SK-N-DZ (cell line): Measurements from ENCODE around the gene CFHR4.
"Not testable (repeated sequence)": the region's sequence is repeated elsewhere in the genome, so short reads cannot be mapped to it uniquely, and the experiment has no call there.

Experiments used
- DNase-seq: peaks from one replicate; pipeline ENCODE4 v3.0.0-alpha.2; 2015; ENCODE audit warnings: low spot score

The CFHR4 gene

DNA sequence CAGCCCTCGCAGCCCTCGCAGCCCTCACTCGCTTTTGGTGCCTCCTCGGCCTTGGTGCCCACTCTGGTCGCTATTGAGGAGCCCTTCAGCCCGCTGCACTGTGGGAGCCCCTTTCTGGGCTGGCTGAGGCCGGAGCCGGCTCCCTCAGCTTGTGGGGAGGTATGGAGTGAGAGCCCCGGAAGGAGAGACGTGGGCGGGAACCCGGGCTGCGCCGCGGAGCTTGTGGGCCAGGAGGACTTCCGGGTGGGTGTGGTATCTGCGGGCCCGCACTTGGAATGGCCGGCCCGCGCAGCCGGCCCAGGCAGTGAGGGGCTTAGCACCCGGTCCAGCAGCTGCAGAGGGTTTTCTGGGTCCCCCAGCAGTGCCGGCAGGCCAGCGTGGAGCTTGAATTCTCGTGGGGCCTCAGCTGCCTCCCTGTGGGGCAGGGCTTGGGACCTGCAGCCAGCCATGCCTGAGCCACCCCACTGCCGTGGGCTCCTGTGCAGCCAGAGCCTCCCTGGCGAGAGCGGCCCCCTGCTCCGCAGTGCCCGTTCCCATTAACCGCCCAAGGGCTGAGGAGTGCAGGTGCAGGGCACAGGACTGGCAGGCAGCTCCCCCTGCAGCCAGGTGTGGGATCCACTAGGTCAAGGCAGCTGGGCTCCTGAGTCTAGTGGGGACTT lies 45.8 kb downstream of the CFHR4 start:
- no peak for DNase-seq

DNA sequence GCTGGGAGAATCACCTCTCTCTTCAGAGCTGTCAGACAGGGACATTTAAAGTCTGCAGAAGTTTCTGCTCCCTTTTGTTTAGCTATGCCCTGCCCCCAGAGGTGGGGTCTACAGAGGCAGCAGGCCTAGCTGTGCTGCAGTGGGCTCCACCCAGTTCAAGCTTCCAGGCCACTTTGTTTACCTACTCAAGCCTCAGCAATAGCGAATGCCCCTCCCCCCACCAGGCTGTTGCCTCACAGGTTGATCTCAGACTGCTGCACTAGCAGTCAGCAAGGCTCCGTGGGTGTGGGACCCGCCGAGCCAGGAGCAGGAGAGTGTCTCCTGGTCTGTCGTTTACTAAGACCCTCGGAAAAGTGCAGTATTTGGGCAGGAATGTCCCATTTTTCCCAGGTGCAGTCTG lies 53.6 kb downstream of the CFHR4 start:
- not testable (repeated sequence) for DNase-seq

DNA sequence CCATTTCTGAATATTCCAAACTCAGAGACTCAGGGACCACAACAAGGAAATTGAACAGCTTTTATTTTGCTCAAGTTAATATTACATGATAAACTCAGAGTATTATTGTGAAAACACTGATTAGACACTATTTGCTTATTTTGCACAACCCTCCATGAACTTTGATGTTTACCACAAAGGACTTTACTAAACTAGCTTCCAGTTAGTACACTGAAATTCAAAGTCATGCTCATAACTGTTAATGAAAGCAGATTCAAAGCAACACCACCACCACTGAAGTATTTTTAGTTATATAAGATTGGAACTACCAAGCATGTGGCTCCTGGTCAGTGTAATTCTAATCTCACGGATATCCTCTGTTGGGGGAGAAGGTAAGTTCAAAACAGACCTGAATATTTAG lies 55.7 kb downstream of the CFHR4 start, which contains the start of gene CFHR2:
Gene CFHR2 (plus strand): TSS at position 171 of the 400 bp plus-strand sequence. CDS start 143 bp downstream, at position 314.
- not testable (repeated sequence) for DNase-seq

- DNase-seq, result no peak
These were observed 64.0 kb downstream of the CFHR4 start for GRCh38 chr1:196951711-196952394.

- DNase-seq, result no peak
These were observed 66.9 kb downstream of the CFHR4 start for GRCh38 chr1:196954778-196955177.

DNA sequence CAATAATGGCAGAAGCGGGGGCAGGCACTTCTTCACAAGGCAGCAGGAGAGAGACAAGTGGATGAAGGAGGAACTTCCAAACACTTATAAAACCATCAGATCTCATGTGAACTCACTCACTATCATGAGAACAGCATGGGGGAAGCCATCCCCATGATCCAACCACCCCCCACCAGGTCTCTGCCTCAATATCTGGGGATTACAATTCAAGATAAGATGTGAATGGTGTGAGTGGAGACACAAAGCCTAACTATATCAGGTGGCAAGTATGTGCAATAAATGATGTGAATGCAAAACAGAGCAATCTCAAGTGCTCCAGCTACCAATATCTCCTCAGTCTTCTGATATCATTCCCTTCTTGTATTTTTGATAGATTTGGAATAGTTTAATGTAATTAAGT lies 68.1 kb downstream of the CFHR4 start:
- DNase-seq, result no peak

DNA sequence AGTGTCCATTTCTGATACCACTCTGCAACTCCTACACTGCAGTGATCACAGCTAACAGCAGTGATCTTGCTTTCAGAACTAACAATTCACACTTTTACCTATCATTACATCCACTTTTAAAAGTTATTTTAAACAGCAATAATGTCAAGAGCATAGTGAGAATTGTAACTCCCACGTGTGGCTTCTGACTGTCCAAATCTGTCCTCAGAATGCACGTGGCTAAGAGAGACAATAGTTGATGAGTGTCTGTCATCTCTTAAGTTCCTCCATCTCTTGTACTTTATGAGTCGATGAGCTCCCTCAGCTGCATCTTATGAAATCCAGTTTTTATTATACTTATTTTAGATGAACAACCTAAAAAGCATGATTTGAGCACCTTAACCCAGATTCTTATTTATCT lies 73.0 kb downstream of the CFHR4 start:
- no peak for DNase-seq
